Measurements from ENCODE around the gene SLAIN1.

SLAIN1 gene

GRCh38 chr13:77749344-77749880 lies 51.9 kb downstream of the SLAIN1 start:
- POLR2A ChIA-PET, result no interaction called here
- CTCF ChIA-PET, result interaction anchor here (0.6 to 3.3 kb wide), 6 partner anchors 87 to 271 kb away, joined by 3 to 22 read pairs (median 4); no protein-coding TSS in a partner anchor
- Histone ChIP-seq H3K4me3 (ENCODE audit: low read depth, low read length) (no peak overlapping the region), H3K9me3 (ENCODE audit: control insufficient read depth, insufficient read depth, low read depth, low read length) (no peaks in the 10 kb centered on the region), H3K4me1 (ENCODE audit: control insufficient read depth, insufficient read depth, low read length) (no peaks in the 10 kb centered on the region), H3K36me3 (ENCODE audit: control insufficient read depth in 2 of 2, insufficient read depth in 1 of 2, low read length in 2 of 2) (peaks cover 0 to 51% of the 10 kb centered on the region in 2 experiments; a peak in 1 of 3 replicates), H3K27ac (ENCODE audit: extremely low read depth, low read depth, low read length) (no peak overlapping the region)
- TF ChIP-seq ZNF18 (tag by site-specific recombination; IDR thresholded peaks at IDR 0.05) (no peak), GLIS1 (tag by site-specific recombination; IDR thresholded peaks at IDR 0.05) (0 out of 2 replicates have a peak, but pooled peaks have one; percentile 12)

GRCh38 chr13:77751513-77752456 lies 54.3 kb downstream of the SLAIN1 start:
- POLR2A ChIA-PET, result no interaction called here
- Histone ChIP-seq H3K36me3 (ENCODE audit: control insufficient read depth in 2 of 2, insufficient read depth in 1 of 2, low read length in 2 of 2) (peaks cover 0 to 48% of the 10 kb centered on the region in 2 experiments; a peak in 1 of 3 replicates), H3K4me1 (ENCODE audit: control insufficient read depth, insufficient read depth, low read length) (no peaks in the 10 kb centered on the region), H3K27ac (ENCODE audit: extremely low read depth, low read depth, low read length) (no peak overlapping the region), H3K9me3 (ENCODE audit: control insufficient read depth, insufficient read depth, low read depth, low read length) (no peaks in the 10 kb centered on the region), H3K4me3 (ENCODE audit: low read depth, low read length) (no peak overlapping the region)
- no peak for TF ChIP-seq REPIN1 (tag by site-specific recombination; IDR thresholded peaks at IDR 0.05; ENCODE audit: low read depth)
- 0 out of 2 replicates have a peak, but pooled peaks have one; percentile 20 for TF ChIP-seq ZNF501 (tag by site-specific recombination; IDR thresholded peaks at IDR 0.05)
- peak; percentile 70 for TF ChIP-seq ZNF654 (tag by site-specific recombination; IDR thresholded peaks at IDR 0.05; ENCODE audit: low read depth)
- TF ChIP-seq ZNF24 (tag by site-specific recombination; IDR thresholded peaks at IDR 0.05), result no peak
- TF ChIP-seq MZF1 (tag by site-specific recombination; IDR thresholded peaks at IDR 0.05; ENCODE audit: borderline replicate concordance), result peak; percentile 85
- TF ChIP-seq TRIM28 (IDR thresholded peaks at IDR 0.05; ENCODE audit: borderline replicate concordance, low read length), result 0 out of 2 replicates have a peak, but pooled peaks have one; percentile 27
- TF ChIP-seq ZNF362 (tag by site-specific recombination; IDR thresholded peaks at IDR 0.05), result peak; percentile 95
- CTCF ChIA-PET, result interaction anchor here (0.7 to 3.3 kb wide), 8 partner anchors 26 to 1829 kb away, joined by 3 to 22 read pairs (median 4); no protein-coding TSS in a partner anchor

GRCh38 chr13:77752512-77753069 lies 55.1 kb downstream of the SLAIN1 start:
- H3K9me3 ChIP-seq (ENCODE audit: control insufficient read depth, insufficient read depth, low read depth, low read length), result no peaks in the 10 kb centered on the region
- TF ChIP-seq KLF1 (tag by site-specific recombination; IDR thresholded peaks at IDR 0.05) (0 out of 2 replicates have a peak, but pooled peaks have one; percentile 14), ZNF585B (tag by site-specific recombination; IDR thresholded peaks at IDR 0.05) (no peak)
- ChIA-PET POLR2A (no interaction called here), CTCF (interaction anchor here (0.7 to 3.3 kb wide), 5 partner anchors 27 to 260 kb away, joined by 3 to 22 read pairs (median 4); no protein-coding TSS in a partner anchor)
- H3K36me3 ChIP-seq (ENCODE audit: control insufficient read depth in 2 of 2, insufficient read depth in 1 of 2, low read length in 2 of 2), result peaks cover 0 to 48% of the 10 kb centered on the region in 2 experiments; a peak in 1 of 3 replicates
- no peaks in the 10 kb centered on the region for H3K4me1 ChIP-seq (ENCODE audit: control insufficient read depth, insufficient read depth, low read length)
- no peak overlapping the region for H3K27ac ChIP-seq (ENCODE audit: extremely low read depth, low read depth, low read length)
- no peak overlapping the region for H3K4me3 ChIP-seq (ENCODE audit: low read depth, low read length)

- no peak overlapping the region for H3K4me3 ChIP-seq (ENCODE audit: low read depth, low read length)
- H3K9me3 ChIP-seq (ENCODE audit: control insufficient read depth, insufficient read depth, low read depth, low read length), result no peaks in the 10 kb centered on the region
- POLR2A ChIA-PET, result no interaction called here
- no peak overlapping the region for H3K27ac ChIP-seq (ENCODE audit: extremely low read depth, low read depth, low read length)
- CTCF ChIA-PET, result interaction anchor here (0.6 kb wide), 1 partner anchor 1217 kb away, joined by 5 read pairs; no protein-coding TSS in a partner anchor
- no peaks in the 10 kb centered on the region for H3K4me1 ChIP-seq (ENCODE audit: control insufficient read depth, insufficient read depth, low read length)
- H3K36me3 ChIP-seq (ENCODE audit: control insufficient read depth in 2 of 2, insufficient read depth in 1 of 2, low read length in 2 of 2), result peaks cover 0 to 77% of the 10 kb centered on the region in 2 experiments
- TF ChIP-seq ZBTB17 (tag by site-specific recombination; IDR thresholded peaks at IDR 0.05), result no peak
- no peak for TF ChIP-seq GLI4 (tag by site-specific recombination; IDR thresholded peaks at IDR 0.05)
- no peak for TF ChIP-seq RBAK (tag by site-specific recombination; IDR thresholded peaks at IDR 0.05)
- no peak for TF ChIP-seq ZNF580 (tag by site-specific recombination; IDR thresholded peaks at IDR 0.05)
- no peak for TF ChIP-seq ZNF549 (tag by site-specific recombination; IDR thresholded peaks at IDR 0.05)
- no peak for TF ChIP-seq ZNF670 (tag by site-specific recombination; IDR thresholded peaks at IDR 0.05; ENCODE audit: low read depth)
- no peak for TF ChIP-seq ZSCAN16 (tag by site-specific recombination; IDR thresholded peaks at IDR 0.05)
- no peak for TF ChIP-seq ZIC2 (tag by site-specific recombination; IDR thresholded peaks at IDR 0.05)
These were observed 63.4 kb downstream of the SLAIN1 start for GRCh38 chr13:77760893-77761292.

All from HEK293 (cell line).